ENCODE results near the gene TSKU. TPM values are rescaled to one million over a fixed set of nuclear protein-coding genes. Genes with fewer than 3 reads are reported as not detected.

Gene TSKU
- total RNA-seq, 1 donor from 2014 or later: 27.5 TPM

DNA sequence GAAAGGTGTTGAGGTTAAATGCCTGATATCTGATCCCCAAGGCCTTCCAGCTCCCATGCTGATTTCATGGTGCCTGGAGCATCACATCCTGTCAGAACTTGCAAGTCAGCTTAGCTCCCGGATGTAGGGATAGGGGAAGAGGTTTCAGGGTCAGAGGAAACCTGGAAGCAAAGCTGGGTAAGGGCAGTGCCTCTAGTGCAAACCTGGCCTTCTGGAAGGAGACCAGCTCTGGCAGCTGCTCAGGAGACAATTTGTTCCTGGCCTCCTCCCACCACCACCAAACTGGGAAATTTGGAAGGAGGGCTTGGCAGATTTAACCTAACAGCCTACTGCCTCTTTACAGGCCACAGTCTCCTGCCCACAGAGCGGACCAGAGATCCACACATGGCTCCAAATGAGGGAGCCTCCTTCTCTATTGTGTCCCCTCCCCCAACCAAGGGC lies 9.2 kb upstream of the TSKU start:
- Mint-ChIP-seq H3K27ac (ENCODE audit: unreplicated experiment) (no peak overlapping the region), H3K27me3 (ENCODE audit: low read depth) (no peaks in the 10 kb centered on the region), H3K4me3 (no peak overlapping the region), H3K9me3 (peaks cover 9% of the 10 kb centered on the region), H3K4me1 (peaks cover 11% of the 10 kb centered on the region), H3K36me3 (ENCODE audit: low read depth) (peaks cover 16% of the 10 kb centered on the region)
- DNase-seq (ENCODE audit: low read depth, low spot score): no peak
- TF ChIP-seq, protein P1, sequence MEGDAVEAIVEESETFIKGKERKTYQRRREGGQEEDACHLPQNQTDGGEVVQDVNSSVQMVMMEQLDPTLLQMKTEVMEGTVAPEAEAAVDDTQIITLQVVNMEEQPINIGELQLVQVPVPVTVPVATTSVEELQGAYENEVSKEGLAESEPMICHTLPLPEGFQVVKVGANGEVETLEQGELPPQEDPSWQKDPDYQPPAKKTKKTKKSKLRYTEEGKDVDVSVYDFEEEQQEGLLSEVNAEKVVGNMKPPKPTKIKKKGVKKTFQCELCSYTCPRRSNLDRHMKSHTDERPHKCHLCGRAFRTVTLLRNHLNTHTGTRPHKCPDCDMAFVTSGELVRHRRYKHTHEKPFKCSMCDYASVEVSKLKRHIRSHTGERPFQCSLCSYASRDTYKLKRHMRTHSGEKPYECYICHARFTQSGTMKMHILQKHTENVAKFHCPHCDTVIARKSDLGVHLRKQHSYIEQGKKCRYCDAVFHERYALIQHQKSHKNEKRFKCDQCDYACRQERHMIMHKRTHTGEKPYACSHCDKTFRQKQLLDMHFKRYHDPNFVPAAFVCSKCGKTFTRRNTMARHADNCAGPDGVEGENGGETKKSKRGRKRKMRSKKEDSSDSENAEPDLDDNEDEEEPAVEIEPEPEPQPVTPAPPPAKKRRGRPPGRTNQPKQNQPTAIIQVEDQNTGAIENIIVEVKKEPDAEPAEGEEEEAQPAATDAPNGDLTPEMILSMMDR (conservative IDR thresholded peaks at IDR 0.05): no peak

DNA sequence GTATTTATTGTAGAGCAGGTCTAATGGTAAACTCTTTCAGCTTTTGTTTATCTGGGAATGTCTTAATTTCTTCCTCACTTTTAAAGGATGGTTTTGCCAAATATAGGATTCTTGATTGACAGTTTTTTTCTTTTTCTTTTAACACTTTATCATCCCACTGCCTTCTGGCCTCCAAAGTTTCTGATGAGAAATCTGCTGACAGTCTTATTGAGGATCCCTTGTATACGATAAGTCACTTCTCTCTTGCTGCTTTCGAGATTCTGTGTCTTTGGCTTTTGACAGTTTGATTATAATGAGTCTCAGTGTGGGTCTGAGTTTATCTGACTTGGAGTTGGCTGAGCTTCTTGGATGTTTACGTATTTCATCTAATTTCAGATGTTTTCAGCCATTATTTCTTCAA lies 6.7 kb upstream of the TSKU start:
- H3K27me3 Mint-ChIP-seq (ENCODE audit: low read depth): no peaks in the 10 kb centered on the region
- H3K4me3 Mint-ChIP-seq: no peak overlapping the region
- H3K36me3 Mint-ChIP-seq (ENCODE audit: low read depth): peaks cover 17% of the 10 kb centered on the region
- TF ChIP-seq, protein P1 (conservative IDR thresholded peaks at IDR 0.05): no peak
- H3K4me1 Mint-ChIP-seq: peaks cover 18% of the 10 kb centered on the region
- DNase-seq (ENCODE audit: low read depth, low spot score): no peak
- peaks cover 9% of the 10 kb centered on the region for H3K9me3 Mint-ChIP-seq
- H3K27ac Mint-ChIP-seq (ENCODE audit: unreplicated experiment): no peak overlapping the region

DNA sequence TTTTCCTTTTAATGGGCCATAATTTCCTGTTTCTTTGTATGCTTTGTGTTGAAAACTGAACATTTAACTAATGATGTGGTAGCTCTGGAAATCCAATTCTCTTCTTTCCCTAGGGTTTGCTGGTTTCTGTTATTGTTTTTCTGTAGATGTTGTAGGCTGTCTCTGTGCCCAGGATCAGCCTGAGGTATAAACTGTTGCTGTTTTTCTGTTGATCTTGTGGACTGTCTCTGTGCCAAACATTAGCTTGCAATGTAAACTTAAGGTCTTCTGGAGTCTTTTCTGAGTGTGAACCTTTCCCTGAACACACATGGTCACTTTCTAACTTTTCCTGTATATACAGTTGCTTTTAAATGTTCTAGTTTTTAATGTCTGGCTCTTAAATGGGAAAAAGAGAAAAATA lies 5.9 kb upstream of the TSKU start:
- TF ChIP-seq, protein P1 (conservative IDR thresholded peaks at IDR 0.05): no peak
- Mint-ChIP-seq H3K36me3 (ENCODE audit: low read depth) (peaks cover 17% of the 10 kb centered on the region), H3K9me3 (peaks cover 9% of the 10 kb centered on the region), H3K27ac (ENCODE audit: unreplicated experiment) (no peak overlapping the region), H3K27me3 (ENCODE audit: low read depth) (no peaks in the 10 kb centered on the region), H3K4me1 (peaks cover 18% of the 10 kb centered on the region), H3K4me3 (no peak overlapping the region)
- DNase-seq (ENCODE audit: low read depth, low spot score): no peak

DNA sequence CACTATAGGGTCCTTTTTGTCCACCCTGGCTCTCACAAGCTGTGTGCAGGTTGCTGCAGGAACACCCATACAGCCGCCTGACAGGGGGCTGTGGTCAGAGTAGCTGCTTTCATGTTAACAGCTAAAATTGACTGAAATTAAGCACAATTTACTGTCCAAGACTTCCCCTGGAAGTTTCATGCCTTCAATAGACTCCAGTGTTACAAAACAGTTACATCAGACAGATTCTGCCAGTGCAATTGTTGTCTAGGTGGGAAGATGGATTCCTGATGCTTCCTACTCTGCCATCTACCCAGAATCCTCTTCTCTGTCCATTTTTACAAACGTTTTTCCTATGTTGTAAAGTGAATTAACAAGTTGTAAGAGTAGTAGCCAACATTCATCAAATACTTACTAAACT lies 5.3 kb upstream of the TSKU start:
- Mint-ChIP-seq H3K36me3 (ENCODE audit: low read depth) (peaks cover 17% of the 10 kb centered on the region), H3K27me3 (ENCODE audit: low read depth) (no peaks in the 10 kb centered on the region), H3K4me1 (peaks cover 23% of the 10 kb centered on the region), H3K4me3 (no peak overlapping the region), H3K9me3 (peaks cover 9% of the 10 kb centered on the region), H3K27ac (ENCODE audit: unreplicated experiment) (no peak overlapping the region)
- TF ChIP-seq, protein P1 (conservative IDR thresholded peaks at IDR 0.05): no peak
- DNase-seq (ENCODE audit: low read depth, low spot score): no peak

DNA sequence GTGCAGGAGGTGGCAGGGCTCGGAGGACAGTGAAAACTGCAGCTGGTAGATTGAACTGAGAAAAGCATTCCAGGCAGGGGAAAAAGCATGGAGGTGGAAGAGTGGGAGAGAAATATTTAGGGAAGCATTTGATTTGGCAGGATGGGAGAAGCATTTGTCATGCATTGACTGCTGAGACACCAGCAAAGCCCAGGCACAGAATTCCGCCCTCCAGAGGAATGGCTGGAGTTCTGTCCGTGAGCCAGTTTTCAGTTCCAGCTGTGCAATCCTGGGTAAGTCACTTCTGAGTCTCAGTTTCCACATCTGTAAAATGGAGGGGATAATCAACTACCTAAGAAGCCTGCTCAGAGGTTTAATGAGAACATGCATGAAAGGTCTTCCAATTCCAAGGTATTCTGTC lies 4.3 kb upstream of the TSKU start:
- Mint-ChIP-seq H3K4me3 (no peak overlapping the region), H3K27me3 (ENCODE audit: low read depth) (no peaks in the 10 kb centered on the region), H3K36me3 (ENCODE audit: low read depth) (peaks cover 17% of the 10 kb centered on the region), H3K9me3 (peaks cover 9% of the 10 kb centered on the region), H3K4me1 (peaks cover 25% of the 10 kb centered on the region), H3K27ac (ENCODE audit: unreplicated experiment) (no peak overlapping the region)
- TF ChIP-seq, protein P1 (conservative IDR thresholded peaks at IDR 0.05): no peak
- DNase-seq (ENCODE audit: low read depth, low spot score): no peak
